ENCODE data around the gene B3GNT2.
"Not testable (repeated sequence)": the region's sequence is repeated elsewhere in the genome, so short reads cannot be mapped to it uniquely, and the experiment has no call there.

Gene B3GNT2

DNA sequence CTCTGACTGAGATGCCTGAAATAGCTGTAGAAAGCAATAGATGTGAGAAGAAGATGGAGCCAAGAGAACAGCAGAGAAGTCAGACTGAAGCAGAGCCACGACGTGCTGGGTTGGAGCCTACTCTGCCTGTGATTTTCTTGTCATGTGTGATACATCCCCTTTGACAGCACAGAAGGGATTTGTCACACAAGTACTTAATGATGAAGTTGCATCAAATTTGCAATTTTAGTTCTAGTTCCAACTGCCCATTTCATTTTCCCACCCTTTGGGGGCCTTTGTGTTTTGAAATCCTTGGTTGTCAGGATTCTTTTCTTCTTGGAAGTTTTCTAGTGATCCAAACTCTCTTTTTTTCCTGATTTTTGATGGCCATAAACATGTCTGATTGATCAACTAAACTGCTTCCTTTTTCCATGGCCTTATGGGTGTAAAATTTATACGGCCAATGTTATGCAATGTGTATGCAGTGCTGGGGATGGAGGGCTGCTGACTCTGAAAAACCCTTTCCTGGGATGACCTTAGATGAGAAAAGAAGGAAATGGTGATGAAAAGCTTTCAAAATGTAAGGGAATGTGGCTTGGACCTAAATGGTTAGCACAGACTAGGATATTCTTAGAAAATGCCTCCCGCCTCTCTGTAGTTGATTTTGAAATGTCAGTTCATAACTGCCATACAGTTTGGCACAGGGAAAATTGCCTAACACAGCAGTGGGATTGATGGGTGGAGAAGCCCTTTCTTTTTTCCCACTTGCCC, 9.6 kb upstream of the B3GNT2 start:
- DNase-seq (ENCODE audit: low read depth): no peak
- Histone ChIP-seq H3K9ac (ENCODE audit: low read length) (no peak overlapping the region), H3K9me3 (ENCODE audit: control insufficient read depth, low read length) (no peaks in the 10 kb centered on the region), H3K36me3 (ENCODE audit: control insufficient read depth, insufficient read depth, low read length, severe bottlenecking) (no peaks in the 10 kb centered on the region), H3K4me3 (ENCODE audit: low read length) (no peak overlapping the region), H3K27me3 (replicated peaks; ENCODE audit: control insufficient read depth, insufficient read depth, low read length) (no peaks in the 10 kb centered on the region), H3K4me1 (ENCODE audit: control insufficient read depth, insufficient read depth, low read length) (peaks cover 11% of the 10 kb centered on the region)

DNA sequence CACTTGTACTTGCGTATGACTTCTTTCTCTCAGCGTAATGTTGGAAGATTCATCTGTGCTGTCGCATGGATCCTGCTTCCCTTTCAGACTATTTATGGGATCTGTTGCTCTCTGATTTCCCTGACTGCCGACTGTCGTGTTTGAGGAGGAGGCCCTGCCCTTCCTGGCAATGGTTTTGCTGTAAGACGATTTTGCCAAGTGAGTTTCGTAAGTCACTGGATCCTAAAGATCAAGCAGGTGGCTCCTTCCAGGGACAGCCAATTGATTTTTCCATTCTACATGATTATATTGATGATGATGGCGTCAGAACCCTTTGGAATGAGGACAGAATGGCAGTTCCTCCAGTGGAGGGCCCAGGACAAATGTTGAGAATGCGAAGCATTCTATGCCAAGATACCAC, 8.7 kb upstream of the B3GNT2 start:
- DNase-seq (ENCODE audit: low read depth): no peak
- no peaks in the 10 kb centered on the region for H3K9me3 ChIP-seq (ENCODE audit: control insufficient read depth, low read length)
- no peaks in the 10 kb centered on the region for H3K27me3 ChIP-seq (replicated peaks; ENCODE audit: control insufficient read depth, insufficient read depth, low read length)
- H3K4me3 ChIP-seq (ENCODE audit: low read length): no peak overlapping the region
- no peak overlapping the region for H3K9ac ChIP-seq (ENCODE audit: low read length)
- no peaks in the 10 kb centered on the region for H3K36me3 ChIP-seq (ENCODE audit: control insufficient read depth, insufficient read depth, low read length, severe bottlenecking)
- H3K4me1 ChIP-seq (ENCODE audit: control insufficient read depth, insufficient read depth, low read length): peaks cover 11% of the 10 kb centered on the region

- DNase-seq (ENCODE audit: low read depth): no peak
- Histone ChIP-seq H3K9me3 (ENCODE audit: control insufficient read depth, low read length) (no peaks in the 10 kb centered on the region), H3K4me1 (ENCODE audit: control insufficient read depth, insufficient read depth, low read length) (peaks cover 11% of the 10 kb centered on the region), H3K36me3 (ENCODE audit: control insufficient read depth, insufficient read depth, low read length, severe bottlenecking) (no peaks in the 10 kb centered on the region), H3K9ac (ENCODE audit: low read length) (no peak overlapping the region), H3K4me3 (ENCODE audit: low read length) (no peak overlapping the region), H3K27me3 (replicated peaks; ENCODE audit: control insufficient read depth, insufficient read depth, low read length) (no peaks in the 10 kb centered on the region)
Observed at GRCh38 chr2:62188416-62188815, 7.5 kb upstream of the B3GNT2 start.

- Histone ChIP-seq H3K27me3 (replicated peaks; ENCODE audit: control insufficient read depth, insufficient read depth, low read length) (no peaks in the 10 kb centered on the region), H3K4me1 (ENCODE audit: control insufficient read depth, insufficient read depth, low read length) (peaks cover 11% of the 10 kb centered on the region), H3K36me3 (ENCODE audit: control insufficient read depth, insufficient read depth, low read length, severe bottlenecking) (no peaks in the 10 kb centered on the region), H3K9me3 (ENCODE audit: control insufficient read depth, low read length) (no peaks in the 10 kb centered on the region), H3K4me3 (ENCODE audit: low read length) (no peak overlapping the region), H3K9ac (ENCODE audit: low read length) (no peak overlapping the region)
- no peak for DNase-seq (ENCODE audit: low read depth)
Observed at GRCh38 chr2:62189196-62189595, 6.7 kb upstream of the B3GNT2 start.

GRCh38 chr2:62192811-62193210, 3.1 kb upstream of the B3GNT2 start:
- no peak overlapping the region for H3K9ac ChIP-seq (ENCODE audit: low read length)
- H3K4me3 ChIP-seq (ENCODE audit: low read length): no peak overlapping the region
- no peaks in the 10 kb centered on the region for H3K27me3 ChIP-seq (replicated peaks; ENCODE audit: control insufficient read depth, insufficient read depth, low read length)
- DNase-seq (ENCODE audit: low read depth): no peak
- no peaks in the 10 kb centered on the region for H3K9me3 ChIP-seq (ENCODE audit: control insufficient read depth, low read length)
- peaks cover 10% of the 10 kb centered on the region for H3K4me1 ChIP-seq (ENCODE audit: control insufficient read depth, insufficient read depth, low read length)
- H3K36me3 ChIP-seq (ENCODE audit: control insufficient read depth, insufficient read depth, low read length, severe bottlenecking): no peaks in the 10 kb centered on the region

GRCh38 chr2:62194558-62195420, 1.1 kb upstream of the B3GNT2 start:
- peak overlapping the region; percentile 93 for H3K4me3 ChIP-seq (ENCODE audit: low read length)
- no peak for DNase-seq (ENCODE audit: low read depth)
- no peaks in the 10 kb centered on the region for H3K36me3 ChIP-seq (ENCODE audit: control insufficient read depth, insufficient read depth, low read length, severe bottlenecking)

GRCh38 chr2:62196278-62196901, 475 bp downstream of the B3GNT2 start:
- H3K9me3 ChIP-seq (ENCODE audit: control insufficient read depth, low read length): no peaks in the 10 kb centered on the region
- H3K9ac ChIP-seq (ENCODE audit: low read length): peak overlapping the region; percentile 90
- H3K27me3 ChIP-seq (replicated peaks; ENCODE audit: control insufficient read depth, insufficient read depth, low read length): no peaks in the 10 kb centered on the region
- peak overlapping the region; percentile 93 for H3K4me3 ChIP-seq (ENCODE audit: low read length)
- peak; percentile 52 for DNase-seq (ENCODE audit: low read depth)
- H3K36me3 ChIP-seq (ENCODE audit: control insufficient read depth, insufficient read depth, low read length, severe bottlenecking): no peaks in the 10 kb centered on the region
- H3K4me1 ChIP-seq (ENCODE audit: control insufficient read depth, insufficient read depth, low read length): peaks cover 33% of the 10 kb centered on the region

More at GRCh38 chr2:62194558-62195420, 1.1 kb upstream of the B3GNT2 start:
- H3K27me3 ChIP-seq (replicated peaks; ENCODE audit: control insufficient read depth, insufficient read depth, low read length): no peaks in the 10 kb centered on the region
- no peaks in the 10 kb centered on the region for H3K9me3 ChIP-seq (ENCODE audit: control insufficient read depth, low read length)
- H3K4me1 ChIP-seq (ENCODE audit: control insufficient read depth, insufficient read depth, low read length): peaks cover 28% of the 10 kb centered on the region
- peak overlapping the region; percentile 92 for H3K9ac ChIP-seq (ENCODE audit: low read length)

DNA sequence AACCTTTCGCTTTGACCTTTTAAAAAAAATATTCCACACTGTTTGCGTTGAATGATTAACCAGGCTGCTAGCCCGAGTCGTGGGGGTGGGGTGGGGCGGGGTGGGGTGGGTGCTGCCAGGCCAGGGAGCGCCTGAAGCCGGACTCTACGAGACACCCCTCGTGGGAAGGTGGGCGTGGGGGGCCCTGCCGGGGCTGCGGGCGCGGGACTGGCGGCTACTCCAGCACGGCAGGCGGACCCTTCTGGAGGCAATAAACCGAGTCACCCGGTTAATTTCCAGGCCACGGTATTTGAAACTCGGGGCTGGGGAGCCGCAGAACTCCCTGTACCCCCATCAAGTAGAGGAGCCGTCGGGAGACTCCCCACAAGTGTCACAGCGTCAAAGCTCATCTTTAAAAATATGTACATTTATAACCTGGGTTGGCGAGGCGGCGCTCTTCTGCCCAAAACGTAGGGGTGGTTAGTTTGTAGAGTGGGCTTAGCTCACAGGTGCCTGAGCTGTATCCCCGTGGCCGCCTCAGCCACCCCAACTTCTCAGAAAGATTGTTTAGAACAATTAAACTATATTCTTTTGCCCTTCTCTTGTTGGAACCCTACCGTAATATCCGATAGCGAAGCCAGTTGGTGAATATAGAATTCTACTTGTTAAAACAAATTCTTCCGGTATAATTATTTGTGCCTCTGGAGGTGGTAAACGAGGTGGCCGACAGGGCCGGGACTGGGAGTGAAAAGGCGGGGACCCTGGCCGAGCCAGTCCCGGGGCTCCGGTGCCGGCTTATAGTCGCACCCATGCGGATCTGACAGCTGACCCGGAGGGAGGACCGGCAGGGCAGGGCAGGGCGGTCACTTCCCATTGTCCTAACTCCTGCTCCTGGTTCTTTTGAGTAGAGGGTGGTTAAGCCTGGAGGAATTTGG, 1.4 kb downstream of the B3GNT2 start:
- H3K4me1 ChIP-seq (ENCODE audit: control insufficient read depth, insufficient read depth, low read length): peaks cover 37% of the 10 kb centered on the region
- H3K27me3 ChIP-seq (replicated peaks; ENCODE audit: control insufficient read depth, insufficient read depth, low read length): no peaks in the 10 kb centered on the region
- DNase-seq (ENCODE audit: low read depth): peak; percentile 59
- no peaks in the 10 kb centered on the region for H3K36me3 ChIP-seq (ENCODE audit: control insufficient read depth, insufficient read depth, low read length, severe bottlenecking)
- H3K9me3 ChIP-seq (ENCODE audit: control insufficient read depth, low read length): no peaks in the 10 kb centered on the region
- peak overlapping the region; percentile 90 for H3K9ac ChIP-seq (ENCODE audit: low read length)
- peak overlapping the region; percentile 93 for H3K4me3 ChIP-seq (ENCODE audit: low read length)

GRCh38 chr2:62197925-62198633, 2.2 kb downstream of the B3GNT2 start:
- Histone ChIP-seq H3K4me1 (ENCODE audit: control insufficient read depth, insufficient read depth, low read length) (peaks cover 37% of the 10 kb centered on the region), H3K9ac (ENCODE audit: low read length) (peak overlapping the region; percentile 79), H3K9me3 (ENCODE audit: control insufficient read depth, low read length) (no peaks in the 10 kb centered on the region), H3K27me3 (replicated peaks; ENCODE audit: control insufficient read depth, insufficient read depth, low read length) (no peaks in the 10 kb centered on the region), H3K4me3 (ENCODE audit: low read length) (peak overlapping the region; percentile 93), H3K36me3 (ENCODE audit: control insufficient read depth, insufficient read depth, low read length, severe bottlenecking) (no peaks in the 10 kb centered on the region)
- DNase-seq (ENCODE audit: low read depth): no peak

- not testable (repeated sequence) for H3K4me3 ChIP-seq (ENCODE audit: low read length); H3K36me3 ChIP-seq (ENCODE audit: control insufficient read depth, insufficient read depth, low read length, severe bottlenecking); DNase-seq (ENCODE audit: low read depth); H3K27me3 ChIP-seq (replicated peaks; ENCODE audit: control insufficient read depth, insufficient read depth, low read length); H3K9ac ChIP-seq (ENCODE audit: low read length); H3K9me3 ChIP-seq (ENCODE audit: control insufficient read depth, low read length)
- H3K4me1 ChIP-seq (ENCODE audit: control insufficient read depth, insufficient read depth, low read length): peaks cover 37% of the 10 kb centered on the region
Observed at GRCh38 chr2:62198854-62199253, 2.9 kb downstream of the B3GNT2 start.
